B cell (primary cell): ENCODE results near the gene HMGN3. TPM values are rescaled to one million over a fixed set of nuclear protein-coding genes. Genes with fewer than 3 reads are reported as not detected.

ENCODE experiments used
- ATAC-seq: fragments of 200-7000 bp; cut with Tn5 transposase; one replicate; pipeline ENCODE4 v1.10.0; 2021; ENCODE audit warnings: low read depth, mild to moderate bottlenecking, moderate number of reproducible peaks, moderate library complexity
- CTCF ChIA-PET: fragments of 350-600 bp; sonication (Branson Sonifier 250); formaldehyde crosslinking; loops from one replicate; lab custom pipeline; 2021; ENCODE audit warnings: antibody characterized with exemption, inconsistent platforms; lab: Charles Lee
- POLR2A ChIA-PET: fragments of 350-600 bp; sonication (Branson Sonifier 250); formaldehyde crosslinking; loops from one replicate; lab custom pipeline; 2021; ENCODE audit warnings: antibody characterized with exemption; lab: Charles Lee
- DNase-seq: peaks from one replicate; pipeline ENCODE4 v3.0.0; 2013
- H2AFZ ChIP-seq: 2 replicates; pipeline ENCODE4 v1.6.1; 2012; ENCODE audit warnings: mild to moderate bottlenecking, low read depth, low read length; ENCODE audit not compliant: insufficient read depth, poor library complexity, severe bottlenecking
- H3K27ac ChIP-seq, 2 donors: 1 replicate in 1 of 2; 2 replicates in 1 of 2; pipeline ENCODE4 v1.5.1; 2012 to 2013; ENCODE audit warnings: low read length in 2 of 2, mild to moderate bottlenecking in 2 of 2, moderate library complexity in 1 of 2
- H3K27me3 ChIP-seq, 4 experiments: fragments of 200-600 bp in 1 of 4; sonication (generic) in 1 of 4; replicated peaks in 1 of 4; 1 replicate in 2 of 4; 2 replicates in 2 of 4; pipeline versions ENCODE4 v1.6.1 to v1.7.0; 2013 to 2016; ENCODE audit warnings: low read length in 3 of 4, mild to moderate bottlenecking in 2 of 4, mixed read lengths in 1 of 4, moderate library complexity in 1 of 4; ENCODE audit not compliant: insufficient read depth in 4 of 4, control insufficient read depth in 3 of 4; ENCODE audit errors: control extremely low read depth in 1 of 4
- H3K36me3 ChIP-seq, 2 experiments: replicated peaks in 1 of 2; 1 replicate in 1 of 2; 2 replicates in 1 of 2; pipeline versions ENCODE4 v1.6.1 to v1.7.1; 2013; ENCODE audit warnings: low read length in 1 of 2; ENCODE audit not compliant: insufficient read depth in 2 of 2, control insufficient read depth in 1 of 2; ENCODE audit errors: control extremely low read depth in 1 of 2, extremely low read depth in 1 of 2
- H3K4me1 ChIP-seq, 2 donors: fragments of 200-600 bp in 1 of 2; sonication (generic) in 1 of 2; 1 replicate in 1 of 2; 2 replicates in 1 of 2; pipeline versions ENCODE4 v1.5.1 to v1.6.1; 2013 to 2017; ENCODE audit warnings: low read length in 2 of 2; ENCODE audit not compliant: control insufficient read depth in 2 of 2, insufficient read depth in 2 of 2
- H3K4me2 ChIP-seq: replicated peaks from 2 replicates; pipeline ENCODE3; 2012; ENCODE audit warnings: mild to moderate bottlenecking, low read depth, low read length; ENCODE audit not compliant: poor library complexity, severe bottlenecking
- H3K4me3 ChIP-seq, 5 experiments: fragments of 200-600 bp in 1 of 5; sonication (generic) in 1 of 5; 1 replicate in 3 of 5; 2 replicates in 2 of 5; pipeline versions ENCODE4 v1.5.1 to v1.7.0; 2011 to 2016; ENCODE audit warnings: low read length in 4 of 5, mild to moderate bottlenecking in 4 of 5, low read depth in 2 of 5, control low read depth in 1 of 5, moderate library complexity in 1 of 5; ENCODE audit not compliant: insufficient read depth in 1 of 5; ENCODE audit errors: control extremely low read depth in 1 of 5, extremely low read depth in 1 of 5
- H3K79me2 ChIP-seq: fragments of 200-600 bp; sonication (generic); one replicate; pipeline ENCODE4 v1.6.0; 2016; ENCODE audit warnings: low read length; ENCODE audit not compliant: control insufficient read depth, insufficient read depth
- H3K9ac ChIP-seq: fragments of 200-600 bp; sonication (generic); 2 replicates; pipeline ENCODE4 v1.6.1; 2017; ENCODE audit warnings: mild to moderate bottlenecking, low read length, moderate library complexity
- H3K9me3 ChIP-seq, 3 donors: one replicate each; pipeline versions ENCODE4 v1.6.1 to v1.7.1; 2013; ENCODE audit warnings: low read length in 2 of 3; ENCODE audit not compliant: control insufficient read depth in 2 of 3, insufficient read depth in 1 of 3; ENCODE audit errors: control extremely low read depth in 1 of 3
- H4K20me1 ChIP-seq: 2 replicates; pipeline ENCODE4 v1.6.0; 2012; ENCODE audit warnings: mild to moderate bottlenecking, low read length; ENCODE audit not compliant: insufficient read depth, control insufficient read depth, poor library complexity, severe bottlenecking
- H3K27ac Mint-ChIP-seq: one replicate; pipeline ENCODE4 v1.8.0; 2021; ENCODE audit warnings: mixed read lengths
- H3K27me3 Mint-ChIP-seq: one replicate; pipeline ENCODE4 v1.8.0; 2021; ENCODE audit warnings: mixed read lengths
- H3K4me1 Mint-ChIP-seq: one replicate; pipeline ENCODE4 v1.8.0; 2021; ENCODE audit warnings: mixed read lengths
- H3K4me3 Mint-ChIP-seq: one replicate; pipeline ENCODE4 v1.8.0; 2021; ENCODE audit warnings: mixed read lengths
- H3K9me3 Mint-ChIP-seq: one replicate; pipeline ENCODE4 v1.8.0; 2022; ENCODE audit warnings: mixed read lengths; ENCODE audit not compliant: insufficient read depth
- EZH2 ChIP-seq: IDR thresholded peaks from 2 replicates; pipeline ENCODE4 v1.6.1; 2012; ENCODE audit warnings: borderline replicate concordance, low read depth, mild to moderate bottlenecking, moderate library complexity, low read length; ENCODE audit not compliant: insufficient read depth, poor library complexity, severe bottlenecking
- WGBS: methylation state at CpG from one replicate; pipeline ENCODE4 v1.1.5; 2013; ENCODE audit warnings: missing lambda C conversion rate; ENCODE audit not compliant: insufficient coverage; 5-methylcytosine and 5-hydroxymethylcytosine counted together
- intact Hi-C: fragments of 100-400 bp; cut with micrococcal nuclease; formaldehyde crosslinking; loops from one replicate; pipeline ENCODE4 v1.10.0; 2022
- polyA plus RNA-seq: library from polyadenylated mRNA; depleted of rRNA; stranded (reverse); fragments of >200 nt; gene quantifications from 2 replicates; pipeline ENCODE4 v1.2.3, GENCODE V29; 2012
- total RNA-seq, 2 donors: library from RNA; stranded (reverse); fragments of 120-200 nt in 1 of 2; gene quantifications; 1 replicate in 1 of 2; 2 replicates in 1 of 2; pipeline versions ENCODE4 v1.2.3 to v1.2.4, GENCODE V29; 2013 to 2022
- TF ChIP-seq, protein P1 (sequence below): fragments of 200-600 bp; IDR thresholded peaks from one replicate; pipeline ENCODE4 v1.8.0; 2022; ENCODE audit warnings: antibody characterized with exemption, mild to moderate bottlenecking

HMGN3 gene
- total and polyA plus RNA-seq, 2 donors (not counting 1 experiment from before 2014, with no cell fraction given), result 40.1 to 44.3 TPM

DNA sequence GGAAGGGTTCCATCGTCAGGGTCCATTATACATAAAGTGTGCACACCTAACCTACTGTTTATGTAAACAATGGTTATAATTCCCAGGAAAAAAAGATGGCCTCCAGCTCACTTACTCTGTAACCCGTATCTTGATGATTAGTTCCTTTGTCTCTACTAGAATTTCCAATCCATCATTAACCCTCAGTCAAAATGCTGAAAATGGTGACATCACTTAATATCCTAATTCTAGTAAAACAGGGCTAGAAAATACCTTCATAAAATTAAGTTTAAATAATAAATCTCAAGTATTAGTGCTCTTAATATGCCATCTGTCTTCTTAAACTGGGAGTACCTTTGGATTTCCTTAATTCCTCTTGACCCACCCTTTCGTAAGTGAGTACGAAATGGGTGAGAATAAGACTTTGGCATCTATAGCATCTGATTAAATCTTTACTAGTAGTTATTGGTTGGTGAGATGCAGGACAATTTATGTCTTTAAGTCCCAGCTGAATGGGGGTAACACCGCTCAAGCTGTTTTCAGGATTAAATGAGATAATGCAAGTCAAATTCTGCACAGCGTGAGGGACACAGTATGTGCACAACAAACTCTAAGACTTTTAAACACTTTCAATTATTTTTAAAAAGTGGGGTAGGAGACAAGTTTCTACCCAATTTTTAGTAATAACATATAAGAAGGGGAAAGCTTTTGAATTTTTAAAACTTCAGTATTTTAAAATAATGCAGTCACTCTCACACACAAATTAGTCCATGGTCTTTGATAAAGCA lies 1.6 kb downstream of the HMGN3 start:
- H3K9ac ChIP-seq, result peak overlapping the region; percentile 73
- DNase-seq, result no peak
- intact Hi-C loops, result loop anchor here (5.0 kb wide), 1 partner anchor 544 kb away; no protein-coding TSS in a partner anchor
- H3K4me1 ChIP-seq, result peaks cover 5 to 7% of the 10 kb centered on the region in 2 donors
- peak overlapping the region; percentile 95 for H3K4me3 Mint-ChIP-seq
- no peaks in the 10 kb centered on the region for H3K9me3 Mint-ChIP-seq
- ChIA-PET POLR2A (no interaction called here), CTCF (interaction anchor here (0.8 to 1.2 kb wide), 2 partner anchors 13 to 155 kb away, joined by 3 read pairs; partner anchors contain the start of gene PHIP)
- no peaks in the 10 kb centered on the region for H3K9me3 ChIP-seq
- H3K4me2 ChIP-seq, result peak overlapping the region; percentile 86
- no peaks in the 10 kb centered on the region for H3K27me3 Mint-ChIP-seq
- no peaks in the 10 kb centered on the region for H3K36me3 ChIP-seq
- H3K27ac Mint-ChIP-seq, result no peak overlapping the region
- H4K20me1 ChIP-seq, result peaks cover 3% of the 10 kb centered on the region
- no peaks in the 10 kb centered on the region for H3K27me3 ChIP-seq
- TF ChIP-seq, protein P1, sequence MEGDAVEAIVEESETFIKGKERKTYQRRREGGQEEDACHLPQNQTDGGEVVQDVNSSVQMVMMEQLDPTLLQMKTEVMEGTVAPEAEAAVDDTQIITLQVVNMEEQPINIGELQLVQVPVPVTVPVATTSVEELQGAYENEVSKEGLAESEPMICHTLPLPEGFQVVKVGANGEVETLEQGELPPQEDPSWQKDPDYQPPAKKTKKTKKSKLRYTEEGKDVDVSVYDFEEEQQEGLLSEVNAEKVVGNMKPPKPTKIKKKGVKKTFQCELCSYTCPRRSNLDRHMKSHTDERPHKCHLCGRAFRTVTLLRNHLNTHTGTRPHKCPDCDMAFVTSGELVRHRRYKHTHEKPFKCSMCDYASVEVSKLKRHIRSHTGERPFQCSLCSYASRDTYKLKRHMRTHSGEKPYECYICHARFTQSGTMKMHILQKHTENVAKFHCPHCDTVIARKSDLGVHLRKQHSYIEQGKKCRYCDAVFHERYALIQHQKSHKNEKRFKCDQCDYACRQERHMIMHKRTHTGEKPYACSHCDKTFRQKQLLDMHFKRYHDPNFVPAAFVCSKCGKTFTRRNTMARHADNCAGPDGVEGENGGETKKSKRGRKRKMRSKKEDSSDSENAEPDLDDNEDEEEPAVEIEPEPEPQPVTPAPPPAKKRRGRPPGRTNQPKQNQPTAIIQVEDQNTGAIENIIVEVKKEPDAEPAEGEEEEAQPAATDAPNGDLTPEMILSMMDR, result no peak
- peak overlapping the region; percentile 96 for H2AFZ ChIP-seq
- H3K4me1 Mint-ChIP-seq, result peaks cover 19% of the 10 kb centered on the region
- H3K4me3 ChIP-seq, result peak overlapping the region in 4 of 5 experiments; percentile 91 to 97 (median 94)
- ATAC-seq, result no peak
- no peak overlapping the region for H3K27ac ChIP-seq
- WGBS, result 100% methylated on average over 1 of the region's 6 CpGs
- H3K79me2 ChIP-seq, result peaks cover 20% of the 10 kb centered on the region

DNA sequence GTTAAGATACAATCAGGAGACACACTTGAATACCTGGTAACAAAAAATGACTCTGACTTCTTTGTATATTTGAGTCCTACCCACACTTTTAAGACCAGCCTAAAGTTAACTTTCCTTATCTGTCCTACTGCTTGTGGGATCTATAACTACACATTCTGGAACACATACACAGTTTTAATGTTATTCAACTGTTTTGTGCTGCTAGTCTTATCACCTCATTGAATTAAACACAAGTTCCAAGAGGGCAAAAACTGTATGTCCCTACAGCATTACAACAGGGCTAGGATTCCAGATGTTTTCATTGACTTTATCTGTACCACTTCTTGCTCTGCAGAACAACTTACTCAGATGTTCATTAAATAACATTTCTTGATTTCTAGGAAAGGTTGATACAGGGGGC lies 2.8 kb downstream of the HMGN3 start:
- intact Hi-C loops, result loop anchor here (5.0 kb wide), 1 partner anchor 546 kb away; no protein-coding TSS in a partner anchor
- no peaks in the 10 kb centered on the region for H3K9me3 ChIP-seq
- H4K20me1 ChIP-seq, result peaks cover 4% of the 10 kb centered on the region
- no peak overlapping the region for H3K4me2 ChIP-seq
- no peak overlapping the region for H2AFZ ChIP-seq
- Mint-ChIP-seq H3K27me3 (no peaks in the 10 kb centered on the region), H3K4me1 (peaks cover 19% of the 10 kb centered on the region), H3K9me3 (no peaks in the 10 kb centered on the region), H3K27ac (no peak overlapping the region), H3K4me3 (no peak overlapping the region)
- H3K4me1 ChIP-seq, result peaks cover 5 to 7% of the 10 kb centered on the region in 2 donors
- no peak for DNase-seq
- ATAC-seq, result no peak
- ChIA-PET CTCF (no interaction called here), POLR2A (no interaction called here)
- peaks cover 26% of the 10 kb centered on the region for H3K79me2 ChIP-seq
- no peak overlapping the region for H3K9ac ChIP-seq
- no peak for TF ChIP-seq EZH2
- TF ChIP-seq, protein P1, result no peak
- H3K4me3 ChIP-seq, result no peak overlapping the region
- no peak overlapping the region for H3K27ac ChIP-seq
- no peaks in the 10 kb centered on the region for H3K36me3 ChIP-seq
- no peaks in the 10 kb centered on the region for H3K27me3 ChIP-seq
